T follicular helper cell (primary cell): ENCODE results near the gene PDSS2.

Experiments
- DNase-seq: peaks from one replicate; pipeline ENCODE4 v3.0.0-alpha.2; 2020; ENCODE audit warnings: low read depth

Gene PDSS2

GRCh38 chr6:107361753-107362604 lies 97.4 kb downstream of the PDSS2 start:
- no peak for DNase-seq

DNA sequence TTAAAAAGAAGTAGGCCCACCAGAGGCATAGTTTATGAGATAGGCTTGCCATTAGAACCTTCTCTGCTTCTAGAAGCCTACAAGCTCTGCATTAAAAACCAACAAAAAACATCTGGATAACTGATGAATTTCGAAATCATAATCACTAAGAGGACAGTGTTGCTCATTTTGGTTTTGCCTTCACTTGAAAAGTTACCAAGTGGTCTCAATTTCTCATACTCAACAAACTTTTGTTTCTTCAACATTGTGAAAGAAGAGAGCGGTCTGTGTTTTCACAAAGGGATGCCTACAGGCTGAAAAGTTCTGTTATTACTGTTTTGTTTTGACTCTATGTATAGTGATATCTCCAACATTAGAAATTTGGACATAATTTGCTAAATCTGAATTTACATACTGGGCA lies 98.9 kb downstream of the PDSS2 start:
- DNase-seq = no peak

DNA sequence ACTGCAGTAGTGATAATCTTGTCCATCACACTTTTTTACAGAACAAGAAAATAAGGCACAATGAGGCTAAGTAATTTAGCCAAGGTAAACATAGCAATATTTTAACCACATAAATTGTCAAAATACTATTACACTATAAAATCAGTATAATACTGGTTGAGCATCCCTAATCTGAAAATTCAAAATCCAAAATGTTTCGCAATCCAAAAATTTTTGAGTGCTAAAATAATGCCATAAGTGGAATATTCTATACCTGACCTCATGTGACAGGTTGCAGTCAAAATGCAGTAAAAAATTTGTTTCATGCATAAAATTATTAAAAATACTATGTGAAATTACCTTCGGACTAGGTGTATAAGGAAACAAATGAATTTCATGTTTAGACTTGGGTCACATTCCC lies 101.5 kb downstream of the PDSS2 start:
- DNase-seq = no peak

DNA sequence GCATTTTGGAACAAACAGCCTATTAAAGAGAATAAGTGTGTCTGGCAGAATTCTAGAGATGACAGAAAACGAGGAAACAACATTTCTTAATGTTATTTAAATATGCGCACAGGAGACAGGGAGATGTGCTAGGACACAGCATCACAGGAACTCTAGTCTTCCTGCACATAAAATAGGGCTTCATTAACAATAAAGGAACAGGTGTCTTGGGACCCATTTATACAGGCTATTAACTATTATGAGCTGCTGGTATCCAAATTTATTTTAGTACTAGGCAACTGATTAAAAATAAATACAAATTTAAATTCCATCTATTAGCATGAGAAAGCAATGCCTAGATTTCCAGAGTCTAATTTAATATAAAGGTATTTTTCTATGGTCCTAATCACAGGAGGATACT lies 102.3 kb downstream of the PDSS2 start:
- no peak for DNase-seq

DNA sequence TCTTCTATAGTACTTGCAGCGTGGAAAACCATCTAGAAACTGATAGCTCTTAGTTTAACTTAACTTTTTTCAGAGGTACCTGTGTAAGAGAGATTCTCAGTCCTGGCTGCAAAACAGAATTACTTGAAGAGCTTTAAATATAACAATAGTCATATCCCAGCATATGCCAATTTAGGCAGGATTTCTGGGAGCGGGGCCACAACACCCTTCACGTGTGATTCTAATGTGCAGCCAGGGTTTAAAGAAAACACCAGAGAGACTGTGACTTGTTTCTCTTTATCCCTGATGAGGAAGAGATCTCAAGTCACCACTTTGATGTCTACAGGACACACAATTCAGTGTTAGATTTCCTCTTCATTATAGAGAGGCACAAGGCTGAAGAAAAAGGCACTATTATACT lies 103.7 kb downstream of the PDSS2 start:
- DNase-seq = no peak

DNA sequence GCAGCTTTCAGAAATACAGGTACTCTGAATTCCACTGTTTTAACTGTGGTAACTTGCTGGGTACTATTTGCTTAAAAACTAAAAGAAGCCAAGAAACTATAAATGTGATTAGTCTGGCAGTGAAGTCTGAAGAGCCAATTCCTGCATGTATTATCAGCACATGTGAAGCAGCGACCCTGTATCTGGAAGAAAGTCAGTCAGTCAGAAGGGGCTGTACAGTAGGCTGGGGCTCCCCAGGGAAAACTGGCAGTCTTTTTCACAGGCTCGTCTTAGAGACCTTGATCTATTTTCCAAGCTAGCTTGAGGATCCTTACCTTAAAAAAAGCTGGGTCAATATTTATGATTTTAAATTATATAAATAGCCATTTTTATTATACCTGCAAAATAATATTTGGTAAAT lies 104.9 kb downstream of the PDSS2 start:
- DNase-seq = no peak

- no peak for DNase-seq
Measured at GRCh38 chr6:107353773-107354382, 105.5 kb downstream of the PDSS2 start.

DNA sequence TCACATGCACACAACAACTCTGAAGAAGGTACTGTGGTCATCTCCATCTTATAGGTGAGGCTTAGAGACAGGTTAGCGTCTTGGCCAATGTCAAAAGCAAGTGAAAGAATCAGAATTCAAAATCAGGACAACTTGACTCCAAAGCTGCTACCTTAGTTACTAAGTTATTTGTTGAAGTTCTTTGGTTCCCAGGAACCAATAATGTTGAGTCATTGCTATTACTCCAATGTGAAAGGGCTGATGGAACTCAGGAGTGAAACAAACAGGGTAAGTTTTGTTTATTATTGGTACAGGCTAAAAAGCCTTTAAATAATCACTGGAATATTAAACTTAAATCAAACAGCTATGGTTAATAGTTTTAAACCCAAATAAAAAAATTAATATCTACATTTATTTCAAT lies 111.1 kb downstream of the PDSS2 start:
- DNase-seq = no peak

GRCh38 chr6:107345393-107345792 lies 114.0 kb downstream of the PDSS2 start:
- no peak for DNase-seq

GRCh38 chr6:107344981-107345380 lies 114.4 kb downstream of the PDSS2 start:
- DNase-seq = no peak

DNA sequence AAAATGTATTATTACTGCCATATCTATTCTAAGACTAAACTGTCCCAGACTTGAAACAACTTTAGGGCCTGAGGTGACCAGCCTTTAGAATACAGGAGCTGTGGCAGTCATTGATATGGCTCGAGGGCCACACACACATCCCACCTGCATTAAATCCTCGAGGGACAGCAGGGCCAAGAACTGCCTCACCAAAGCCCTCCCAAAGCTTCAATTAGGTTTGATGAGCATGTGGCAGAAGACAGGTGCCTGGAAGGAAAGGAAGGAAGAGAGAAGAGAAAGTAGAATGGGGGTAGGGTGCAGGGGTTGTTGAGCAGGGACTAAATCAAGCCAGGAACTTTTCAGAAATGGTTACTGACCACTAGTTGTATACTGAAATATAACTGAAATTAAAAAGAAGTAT lies 115.0 kb downstream of the PDSS2 start:
- no peak for DNase-seq

DNA sequence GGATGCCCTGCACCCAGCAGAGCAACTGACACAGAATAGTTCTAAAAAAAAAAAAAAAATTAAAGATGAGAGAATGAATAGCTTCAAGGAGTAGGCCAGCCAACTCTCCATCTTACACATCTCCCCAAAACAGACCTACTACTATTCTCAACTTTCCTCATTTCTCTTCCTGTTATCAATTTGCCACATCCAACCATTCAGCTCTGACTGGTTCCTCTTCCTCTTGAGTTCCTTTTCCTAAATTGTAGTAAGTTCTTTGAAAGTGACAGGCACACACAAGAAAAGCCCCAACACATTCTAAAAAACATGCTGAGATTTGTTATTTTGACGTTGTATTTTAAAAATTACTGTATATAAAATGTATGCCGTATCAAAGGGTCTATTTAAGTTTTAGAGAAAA lies 117.2 kb downstream of the PDSS2 start:
- DNase-seq = no peak

DNA sequence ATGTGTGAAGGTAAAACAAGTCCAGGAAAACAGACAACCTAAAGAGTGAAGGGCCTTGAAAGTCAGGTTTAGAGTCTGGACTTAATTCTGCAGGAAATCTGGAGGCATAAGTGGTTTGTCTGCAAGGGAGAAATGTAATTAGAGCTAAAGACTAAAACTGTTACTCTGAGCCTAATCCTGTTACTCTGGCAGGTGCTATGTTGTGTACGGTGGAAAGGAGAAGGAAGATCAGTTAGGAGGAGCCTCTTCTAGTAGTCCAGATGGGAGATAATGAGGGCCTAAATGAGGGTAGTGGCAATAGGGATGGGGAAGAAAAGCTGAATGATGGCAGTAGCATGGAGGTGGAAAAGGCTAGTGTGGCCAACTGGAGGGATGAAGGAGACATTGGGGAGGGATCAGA lies 118.5 kb downstream of the PDSS2 start:
- no peak for DNase-seq

DNA sequence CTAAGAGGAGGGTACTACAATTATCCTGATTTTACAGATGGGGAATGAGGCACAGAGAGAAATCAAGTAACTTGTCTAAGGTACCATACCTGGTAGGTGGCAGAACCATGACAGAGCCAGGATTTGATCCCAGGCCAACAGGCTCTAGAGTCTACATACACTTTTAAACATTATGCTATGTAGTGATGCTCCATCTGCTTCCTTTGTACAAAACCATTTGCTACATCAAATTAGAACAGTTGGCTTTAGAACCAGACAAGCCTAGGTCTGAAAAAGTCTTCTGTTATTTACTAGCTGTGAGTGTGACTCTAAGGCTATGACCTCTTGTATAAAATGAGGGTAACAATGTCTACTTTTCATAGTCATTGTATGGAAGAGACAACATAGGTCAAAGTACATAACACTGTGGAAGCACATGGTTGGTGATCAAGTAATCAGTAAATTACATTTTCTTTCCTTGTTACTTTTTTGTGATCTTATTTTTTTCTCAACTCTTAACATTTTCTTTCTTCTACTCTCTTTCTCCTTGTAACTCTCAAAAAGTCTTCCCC lies 122.1 kb downstream of the PDSS2 start:
- DNase-seq = no peak

DNA sequence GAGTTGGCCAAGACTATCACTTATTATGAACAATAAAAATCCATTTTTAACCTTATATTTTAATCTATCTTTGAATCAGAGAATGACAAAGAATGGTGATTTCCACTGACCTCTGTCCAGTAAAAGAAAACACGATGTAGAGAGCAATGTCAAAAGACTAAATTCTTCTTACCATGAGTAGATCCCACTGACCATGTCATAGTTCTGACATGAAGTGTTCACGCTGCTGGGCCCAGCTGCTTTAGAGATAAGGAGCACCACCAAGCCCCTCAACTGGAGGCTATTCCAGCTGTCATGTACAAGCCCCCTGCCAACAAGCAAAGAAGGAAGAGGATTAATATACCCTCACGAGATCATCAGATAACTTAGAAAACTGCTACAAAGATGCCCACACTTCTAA lies 125.3 kb downstream of the PDSS2 start:
- no peak for DNase-seq

GRCh38 chr6:107333491-107333890 lies 125.9 kb downstream of the PDSS2 start:
- DNase-seq = no peak

GRCh38 chr6:107331409-107332386 lies 127.7 kb downstream of the PDSS2 start:
- DNase-seq = no peak

- no peak for DNase-seq
Measured at GRCh38 chr6:107330168-107330567, 129.2 kb downstream of the PDSS2 start.

DNA sequence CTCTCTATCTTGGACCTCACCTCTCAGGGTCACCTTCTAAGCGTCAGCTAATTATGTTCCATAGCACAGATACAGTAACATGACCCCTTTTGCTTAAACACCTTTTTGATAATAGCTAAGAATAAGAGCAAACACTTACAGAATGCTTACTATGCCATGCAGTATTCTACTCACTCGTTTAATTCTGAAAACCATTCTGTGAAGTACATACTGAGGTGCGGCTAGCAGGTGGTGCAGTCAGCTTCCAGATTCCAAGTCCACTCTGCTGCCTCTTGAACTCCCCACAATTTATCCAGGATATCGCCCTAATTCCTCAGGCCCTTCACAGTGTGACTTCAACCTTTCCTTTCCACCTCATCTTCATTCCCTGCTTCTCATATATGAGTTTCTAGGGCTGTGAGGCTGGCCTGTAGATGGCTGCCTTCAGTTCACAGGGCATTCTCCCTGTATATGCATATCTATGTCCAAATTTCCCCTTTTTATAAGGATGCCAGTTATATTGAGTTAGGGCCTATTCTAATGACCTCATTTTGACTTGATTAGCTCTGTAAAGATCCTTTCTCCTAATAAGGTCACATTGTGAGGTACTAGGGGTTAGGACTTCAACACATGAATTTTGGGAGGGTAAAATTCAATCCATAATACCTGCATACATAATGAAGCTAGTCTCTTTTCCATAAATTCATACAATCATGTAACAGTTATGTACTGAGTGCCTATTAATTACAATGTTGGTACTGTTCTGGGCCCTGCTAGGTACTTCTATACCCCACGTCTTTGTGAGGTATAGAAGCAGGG lies 130.1 kb downstream of the PDSS2 start:
- no peak for DNase-seq

DNA sequence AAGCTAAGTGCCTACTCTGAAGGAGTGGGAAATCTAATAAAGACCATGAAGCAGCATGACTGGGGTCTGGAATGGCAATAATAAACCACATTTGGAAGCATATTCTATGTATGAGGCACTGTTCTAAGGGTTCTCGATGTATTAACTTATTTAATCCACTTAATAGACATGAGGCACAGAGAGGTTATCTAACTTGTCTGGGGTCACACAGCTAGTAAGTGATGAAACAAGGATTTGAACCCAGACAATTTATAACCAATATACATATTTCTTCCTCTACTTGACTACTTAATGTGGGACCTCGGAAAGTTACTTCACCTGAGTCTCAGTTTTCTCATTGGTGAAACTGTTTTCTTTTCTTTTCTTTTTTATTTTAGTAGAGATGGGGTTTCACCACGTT lies 131.3 kb downstream of the PDSS2 start:
- DNase-seq = no peak

DNA sequence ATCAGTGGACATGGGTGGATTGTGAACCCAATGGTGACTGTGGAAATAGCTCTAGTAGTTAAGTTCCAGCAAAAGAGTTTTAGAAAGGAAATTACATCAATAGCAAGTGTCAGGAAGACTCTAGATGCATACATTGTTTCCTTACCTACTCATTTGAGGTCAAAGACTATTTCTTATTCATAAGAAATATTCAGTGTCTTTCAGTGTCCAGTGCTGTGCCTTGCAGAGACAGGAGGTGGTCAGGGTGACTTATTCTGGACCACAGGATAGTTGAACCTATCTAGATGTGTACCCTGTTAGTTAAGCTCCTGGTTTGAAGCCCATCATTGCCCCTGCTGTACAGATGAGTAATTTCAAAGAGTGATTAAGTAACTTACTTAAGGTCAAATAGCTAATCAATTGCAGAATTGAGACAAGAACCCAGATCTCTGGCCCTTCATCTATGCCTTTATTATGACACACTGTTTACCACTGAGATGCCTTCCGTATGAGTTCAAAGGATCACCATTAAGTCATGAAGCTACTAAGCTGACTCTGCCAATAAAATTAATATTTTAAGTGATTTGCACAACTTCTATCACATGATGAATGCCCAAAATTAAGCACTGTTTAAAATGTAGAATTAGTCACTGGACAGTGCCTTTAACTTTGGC lies 136.1 kb downstream of the PDSS2 start:
- DNase-seq = no peak
